ENCODE data around the gene RCN1.

The RCN1 gene

GRCh38 chr11:32154275-32154674, 63.4 kb downstream of the RCN1 start:
- DNase-seq (ENCODE audit: low spot score), result no peak
